HFFc6 (cell line): ENCODE measurements around the gene PRICKLE2. TPM values are rescaled to one million over a fixed set of nuclear protein-coding genes. Genes with fewer than 3 reads are reported as not detected.
A peak's percentile ranks its signal among the peaks of the same experiment; 100 is the strongest.

ENCODE experiments used
- DNase-seq: peaks from one replicate; pipeline ENCODE4 v3.0.0-alpha.2; 2018
- H3K27ac Mint-ChIP-seq: 2 replicates; pipeline ENCODE4 v1.8.0; 2020; ENCODE audit warnings: mild to moderate bottlenecking, mixed read lengths
- H3K27me3 Mint-ChIP-seq: 2 replicates; pipeline ENCODE4 v1.8.0; 2021; ENCODE audit warnings: mild to moderate bottlenecking, moderate library complexity, mixed read lengths; ENCODE audit not compliant: insufficient read depth
- H3K36me3 Mint-ChIP-seq: 2 replicates; pipeline ENCODE4 v1.8.0; 2021; ENCODE audit warnings: low read depth, mixed read lengths
- H3K4me1 Mint-ChIP-seq: 2 replicates; pipeline ENCODE4 v1.8.0; 2020; ENCODE audit warnings: low read depth, mixed read lengths
- H3K4me3 Mint-ChIP-seq: 2 replicates; pipeline ENCODE4 v1.8.0; 2020; ENCODE audit warnings: mild to moderate bottlenecking, moderate library complexity, mixed read lengths
- H3K9me3 Mint-ChIP-seq: 2 replicates; pipeline ENCODE4 v1.8.0; 2020; ENCODE audit warnings: mild to moderate bottlenecking, mixed read lengths
- CTCF ChIP-seq: fragments of 200-600 bp; sonication (generic); IDR thresholded peaks from 2 replicates; pipeline ENCODE4 v1.5.0; 2021; ENCODE audit warnings: antibody characterized with exemption, mild to moderate bottlenecking
- total RNA-seq, 6 experiments: library from RNA; stranded (reverse); fragmentation: NEBNext Ultra II Directional; extraction: Animal tissue kit (Norgen Biotek cat#: 25700); gene quantifications; 2 replicates in 1 of 6; 3 replicates in 5 of 6; pipeline ENCODE4 v1.2.3, GENCODE V29; 2021

The PRICKLE2 gene
- total RNA-seq, 6 experiments from 2014 or later = 14.0 to 21.7 (median 18.4) TPM

DNA sequence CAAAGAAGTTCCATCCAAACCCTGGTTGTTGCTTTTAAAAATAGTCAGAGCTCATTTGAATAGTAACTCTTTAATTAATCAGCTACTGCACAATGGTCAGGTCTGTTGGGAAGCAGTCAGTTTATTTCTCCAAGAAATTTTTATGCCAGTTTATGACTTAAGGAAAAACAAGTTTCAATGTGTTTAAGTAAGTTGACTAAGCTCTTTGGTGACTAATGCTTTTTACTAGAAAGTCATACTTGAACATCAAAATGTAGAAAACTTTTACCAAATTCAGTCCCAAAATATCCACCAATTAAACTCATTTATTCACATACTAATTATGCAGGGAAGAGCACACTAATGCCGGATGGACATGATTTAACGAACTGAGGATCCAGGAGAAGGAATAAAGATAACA, 22.1 kb downstream of the PRICKLE2 start:
- peak overlapping the region; percentile 28 for H3K4me3 Mint-ChIP-seq
- peak overlapping the region; percentile 46 for H3K27ac Mint-ChIP-seq
- peaks cover 14% of the 10 kb centered on the region for H3K36me3 Mint-ChIP-seq
- no peak for TF ChIP-seq CTCF
- 0 out of 2 replicates have a peak, but pooled peaks cover 2% of the 10 kb centered on the region for H3K27me3 Mint-ChIP-seq
- H3K9me3 Mint-ChIP-seq = no peaks in the 10 kb centered on the region
- DNase-seq = peak; percentile 47
- peaks cover 60% of the 10 kb centered on the region for H3K4me1 Mint-ChIP-seq

DNA sequence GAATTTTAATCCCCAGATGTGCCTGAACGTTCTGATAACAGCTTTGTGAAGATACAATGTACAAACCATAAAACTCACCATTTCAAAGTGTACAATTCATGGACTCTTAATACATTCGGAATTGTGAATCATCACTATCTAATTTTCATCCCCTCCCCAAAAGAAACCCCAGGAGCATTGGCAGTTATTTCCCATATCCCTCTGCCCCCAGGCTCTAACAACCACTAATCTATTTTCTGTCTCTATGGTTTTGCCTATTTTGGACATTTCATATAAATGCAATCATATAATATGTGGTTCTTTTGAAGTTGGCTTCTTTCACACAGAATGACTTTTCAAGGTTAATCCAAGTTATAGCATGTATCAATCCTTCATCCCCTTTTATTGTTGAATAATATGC, 25.3 kb downstream of the PRICKLE2 start:
- Mint-ChIP-seq H3K27ac (no peak overlapping the region), H3K4me3 (no peak overlapping the region), H3K9me3 (peaks cover 3% of the 10 kb centered on the region; the same call in 1 of the 2 replicates), H3K36me3 (peaks cover 25% of the 10 kb centered on the region), H3K4me1 (peaks cover 59% of the 10 kb centered on the region), H3K27me3 (0 out of 2 replicates have a peak, but pooled peaks cover 2% of the 10 kb centered on the region)
- no peak for DNase-seq
- no peak for TF ChIP-seq CTCF

DNA sequence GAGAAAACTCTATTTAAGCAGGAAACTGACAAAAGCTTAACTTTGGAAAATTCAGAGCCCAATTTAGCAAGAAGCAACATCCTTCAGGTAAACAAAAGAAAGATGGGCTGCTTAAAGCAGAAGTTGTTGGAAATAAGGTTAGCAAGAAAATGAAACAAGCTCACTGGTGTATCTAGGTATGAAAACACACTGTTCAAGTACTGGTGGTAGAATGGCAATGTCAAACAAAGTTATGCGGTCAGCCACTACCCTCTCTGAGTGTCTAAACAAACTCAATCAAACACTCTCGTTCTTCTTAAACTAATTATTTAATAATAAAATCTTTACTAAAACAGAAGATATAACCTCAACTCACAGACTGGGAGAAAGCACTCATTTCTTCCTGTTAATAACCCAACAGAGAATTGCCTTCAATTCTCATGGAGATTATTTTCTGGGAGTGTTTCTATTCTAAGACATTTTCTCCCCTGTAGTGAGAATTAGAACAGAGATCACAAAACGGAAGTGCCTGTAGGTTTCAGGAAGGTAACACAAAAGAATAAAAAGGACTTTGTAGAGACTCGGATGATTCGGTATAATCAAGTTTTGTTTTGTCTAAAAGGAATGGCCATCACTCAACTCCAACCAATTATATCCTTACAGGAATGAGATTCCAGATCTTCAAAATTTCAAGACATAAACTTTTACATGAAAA, 28.9 kb downstream of the PRICKLE2 start:
- Mint-ChIP-seq H3K9me3 (peaks cover 3% of the 10 kb centered on the region; the same call in 1 of the 2 replicates), H3K36me3 (peaks cover 43% of the 10 kb centered on the region), H3K4me3 (no peak overlapping the region), H3K27me3 (0 out of 2 replicates have a peak, but pooled peaks cover 2% of the 10 kb centered on the region), H3K4me1 (peaks cover 48% of the 10 kb centered on the region), H3K27ac (peak overlapping the region; percentile 38; the same call in 1 of the 2 replicates)
- TF ChIP-seq CTCF = no peak
- no peak for DNase-seq

- no peak for TF ChIP-seq CTCF
- peaks cover 3% of the 10 kb centered on the region; the same call in 1 of the 2 replicates for H3K9me3 Mint-ChIP-seq
- H3K4me3 Mint-ChIP-seq = peak overlapping the region; percentile 42
- H3K36me3 Mint-ChIP-seq = peaks cover 46% of the 10 kb centered on the region
- peaks cover 54% of the 10 kb centered on the region for H3K4me1 Mint-ChIP-seq
- peak overlapping the region; percentile 16; the same call in 1 of the 2 replicates for H3K27ac Mint-ChIP-seq
- no peak for DNase-seq
- 0 out of 2 replicates have a peak, but pooled peaks cover 2% of the 10 kb centered on the region for H3K27me3 Mint-ChIP-seq
Observed at GRCh38 chr3:64195789-64196188, 29.5 kb downstream of the PRICKLE2 start.

- Mint-ChIP-seq H3K36me3 (peaks cover 30% of the 10 kb centered on the region), H3K27ac (peak overlapping the region; percentile 93; the same call in 1 of the 2 replicates), H3K4me3 (no peak overlapping the region), H3K4me1 (peaks cover 76% of the 10 kb centered on the region), H3K27me3 (no peaks in the 10 kb centered on the region), H3K9me3 (no peaks in the 10 kb centered on the region)
- DNase-seq = no peak
- TF ChIP-seq CTCF = no peak
Observed at GRCh38 chr3:64191822-64192221, 33.4 kb downstream of the PRICKLE2 start.
